Measurements from ENCODE around the gene ARHGEF7. TPM values are rescaled to one million over a fixed set of nuclear protein-coding genes. Genes with fewer than 3 reads are reported as not detected.

The ARHGEF7 gene
- total and polyA plus RNA-seq, 2 experiments from 2014 or later, result 23.6 to 58.9 TPM

GRCh38 chr13:111326621-111326965 lies 211.5 kb downstream of the ARHGEF7 start:
- no peak overlapping the region for H3K4me2 ChIP-seq
- H4K20me1 ChIP-seq (replicated peaks; ENCODE audit: insufficient read depth), result no peaks in the 10 kb centered on the region
- H3K4me3 Mint-ChIP-seq, result no peak overlapping the region
- H3K79me2 ChIP-seq (replicated peaks; ENCODE audit: insufficient read depth), result no peaks in the 10 kb centered on the region
- no peak overlapping the region for H3K27ac ChIP-seq (ENCODE audit: low read depth)
- no peaks in the 10 kb centered on the region for H3K36me3 ChIP-seq (ENCODE audit: insufficient read depth)
- no peak overlapping the region for H3K27ac Mint-ChIP-seq
- H3K27me3 ChIP-seq (ENCODE audit: insufficient read depth), result no peaks in the 10 kb centered on the region
- H3F3A ChIP-seq (replicated peaks; ENCODE audit: low read depth), result no peaks in the 10 kb centered on the region
- H3K9me2 ChIP-seq (ENCODE audit: insufficient read depth), result no peaks in the 10 kb centered on the region
- DNase-seq (ENCODE audit: low spot score) (no peak), ATAC-seq (no peak)
- H3K36me3 Mint-ChIP-seq (ENCODE audit: low read depth), result no peaks in the 10 kb centered on the region; the same call in 2 of the 3 replicates
- peaks cover 7% of the 10 kb centered on the region for H3K27me3 Mint-ChIP-seq (ENCODE audit: insufficient read depth, low read depth, poor library complexity)
- no peak overlapping the region for H3K4me3 ChIP-seq
- TF ChIP-seq ZNF114 (CRISPR knock-in tag; IDR thresholded peaks at IDR 0.05) (no peak), EZH2phosphoT487 (IDR thresholded peaks at IDR 0.05; ENCODE audit: unreplicated experiment) (no peak), ZNF462 (CRISPR knock-in tag; IDR thresholded peaks at IDR 0.05) (no peak), ZNF331 (CRISPR knock-in tag; IDR thresholded peaks at IDR 0.05; ENCODE audit: low read depth) (no peak), STAT1 (IDR thresholded peaks at IDR 0.05; ENCODE audit: unreplicated experiment) (no peak), REST (IDR thresholded peaks at IDR 0.05; ENCODE audit: unreplicated experiment) (no peak), POLR2AphosphoS5 (IDR thresholded peaks at IDR 0.05; ENCODE audit: low read depth) (no peak), JUNB (IDR thresholded peaks at IDR 0.05; ENCODE audit: unreplicated experiment) (no peak)
- H3K9me3 Mint-ChIP-seq, result no peaks in the 10 kb centered on the region
- no peak overlapping the region for H2AFZ ChIP-seq
- peaks cover 5% of the 10 kb centered on the region; the same call in 1 of the 3 replicates for H3K4me1 Mint-ChIP-seq
- no peaks in the 10 kb centered on the region for H3K4me1 ChIP-seq (ENCODE audit: insufficient read depth)

All from GM23338 (cell line).